Natural killer cell (primary cell): Measurements from ENCODE around the gene CSNK1A1. TPM values are rescaled to one million over a fixed set of nuclear protein-coding genes. Genes with fewer than 3 reads are reported as not detected.

Experiments used
- ATAC-seq, 3 donors: fragments of 150-1000 bp in 2 of 3; fragments of 200-7000 bp in 1 of 3; cut with Tn5 transposase; 1 replicate in 1 of 3; 2 replicates in 2 of 3; pipeline ENCODE4 v1.10.0; 2021; ENCODE audit warnings: mild to moderate bottlenecking in 2 of 3, moderate library complexity in 2 of 3
- DNase-seq, 2 donors: peaks; one replicate each; pipeline versions ENCODE4 v3.0.0 to v3.0.0-alpha.2; 2013 to 2021; ENCODE audit warnings: mixed read lengths in 1 of 2
- H3K27ac ChIP-seq: one replicate; pipeline ENCODE4 v1.5.1; 2013; ENCODE audit warnings: mild to moderate bottlenecking, low read length
- H3K27me3 ChIP-seq: one replicate; pipeline ENCODE4 v1.6.1; 2013; ENCODE audit warnings: low read length; ENCODE audit not compliant: control insufficient read depth, insufficient read depth
- H3K36me3 ChIP-seq: one replicate; pipeline ENCODE4 v1.6.1; 2013; ENCODE audit warnings: low read length; ENCODE audit not compliant: control insufficient read depth, insufficient read depth
- H3K4me1 ChIP-seq: one replicate; pipeline ENCODE4 v1.6.1; 2013; ENCODE audit warnings: low read length; ENCODE audit not compliant: control insufficient read depth, insufficient read depth
- H3K4me3 ChIP-seq: one replicate; pipeline ENCODE4 v1.5.1; 2013; ENCODE audit warnings: low read length
- H3K9me3 ChIP-seq: one replicate; pipeline ENCODE4 v1.6.1; 2013; ENCODE audit warnings: low read length; ENCODE audit not compliant: control insufficient read depth, insufficient read depth
- H3K27ac Mint-ChIP-seq, 2 donors: one replicate each; pipeline ENCODE4 v1.8.0; 2022; ENCODE audit warnings: mild to moderate bottlenecking in 2 of 2, mixed read lengths in 2 of 2, moderate library complexity in 1 of 2
- H3K27me3 Mint-ChIP-seq, 2 donors: one replicate each; pipeline ENCODE4 v1.8.0; 2022; ENCODE audit warnings: low read depth in 2 of 2, mixed read lengths in 2 of 2
- H3K36me3 Mint-ChIP-seq: one replicate; pipeline ENCODE4 v1.8.0; 2022; ENCODE audit warnings: mixed read lengths
- H3K4me1 Mint-ChIP-seq, 2 donors: one replicate each; pipeline ENCODE4 v1.8.0; 2022; ENCODE audit warnings: mixed read lengths in 2 of 2
- H3K4me3 Mint-ChIP-seq: one replicate; pipeline ENCODE4 v1.8.0; 2022; ENCODE audit warnings: mild to moderate bottlenecking, moderate library complexity, mixed read lengths
- H3K9me3 Mint-ChIP-seq, 2 donors: one replicate each; pipeline ENCODE4 v1.8.0; 2022; ENCODE audit warnings: mixed read lengths in 2 of 2
- CTCF ChIP-seq: fragments of 200-600 bp; IDR thresholded peaks from one replicate; pipeline ENCODE4 v1.8.0; 2022; ENCODE audit warnings: antibody characterized with exemption
- WGBS: methylation state at CpG from one replicate; pipeline ENCODE4 v1.1.7; 2013; ENCODE audit warnings: missing lambda C conversion rate; ENCODE audit not compliant: insufficient coverage; 5-methylcytosine and 5-hydroxymethylcytosine counted together
- intact Hi-C: fragments of 100-400 bp; cut with micrococcal nuclease; formaldehyde crosslinking; loops from one replicate; pipeline ENCODE4 v1.14.2; 2022
- total RNA-seq, 4 donors: library from RNA; stranded (reverse); fragments of 120-200 nt in 1 of 4; gene quantifications; one replicate each; pipeline versions ENCODE4 v1.2.3 to v1.2.4, GENCODE V29; 2013 to 2022

CSNK1A1 gene
- total RNA-seq, 3 donors from 2014 or later (not counting 1 experiment from before 2014, with no cell fraction given), result 183 to 209 (median 206) TPM

- no peak for ATAC-seq
- WGBS, result 95% methylated on average over 5 of the region's 5 CpGs
- Mint-ChIP-seq H3K4me3 (no peak overlapping the region), H3K27ac (no peak overlapping the region), H3K4me1 (no peaks in the 10 kb centered on the region), H3K9me3 (no peaks in the 10 kb centered on the region), H3K36me3 (no peaks in the 10 kb centered on the region), H3K27me3 (peaks cover 5 to 7% of the 10 kb centered on the region in 2 donors)
- Histone ChIP-seq H3K9me3 (no peaks in the 10 kb centered on the region), H3K4me3 (no peak overlapping the region), H3K36me3 (no peaks in the 10 kb centered on the region), H3K27ac (no peak overlapping the region), H3K4me1 (no peaks in the 10 kb centered on the region), H3K27me3 (no peaks in the 10 kb centered on the region)
- no peak for TF ChIP-seq CTCF
- intact Hi-C loops, result no loop called here
- no peak for DNase-seq
These were observed 93.9 kb downstream of the CSNK1A1 start for GRCh38 chr5:149457393-149457763.

- 50% methylated on average over 6 of the region's 6 CpGs for WGBS
- no peak for ATAC-seq
- no peaks in the 10 kb centered on the region for H3K9me3 ChIP-seq
- H3K4me3 ChIP-seq, result no peak overlapping the region
- Mint-ChIP-seq H3K27me3 (peaks cover 5 to 7% of the 10 kb centered on the region in 2 donors), H3K36me3 (no peaks in the 10 kb centered on the region), H3K4me1 (no peaks in the 10 kb centered on the region), H3K9me3 (no peaks in the 10 kb centered on the region), H3K27ac (no peak overlapping the region), H3K4me3 (no peak overlapping the region)
- no peaks in the 10 kb centered on the region for H3K27me3 ChIP-seq
- H3K27ac ChIP-seq, result no peak overlapping the region
- intact Hi-C loops, result no loop called here
- no peaks in the 10 kb centered on the region for H3K36me3 ChIP-seq
- H3K4me1 ChIP-seq, result no peaks in the 10 kb centered on the region
- TF ChIP-seq CTCF, result no peak
- DNase-seq, result no peak
These were observed 94.4 kb downstream of the CSNK1A1 start for GRCh38 chr5:149456597-149457392.

- peaks cover 2% of the 10 kb centered on the region in 2 donors for H3K27me3 Mint-ChIP-seq
These were observed 95.3 kb downstream of the CSNK1A1 start for GRCh38 chr5:149455889-149456409.

More at GRCh38 chr5:149455889-149456409, 95.3 kb downstream of the CSNK1A1 start:
- H3K27me3 ChIP-seq, result no peaks in the 10 kb centered on the region
- H3K9me3 Mint-ChIP-seq, result no peaks in the 10 kb centered on the region
- 56% methylated on average over 13 of the region's 13 CpGs for WGBS
- no peak overlapping the region for H3K27ac Mint-ChIP-seq
- no peaks in the 10 kb centered on the region for H3K36me3 Mint-ChIP-seq
- DNase-seq (no peak), ATAC-seq (no peak)
- H3K4me3 ChIP-seq, result no peak overlapping the region
- no peaks in the 10 kb centered on the region for H3K9me3 ChIP-seq
- H3K36me3 ChIP-seq, result no peaks in the 10 kb centered on the region
- intact Hi-C loops, result no loop called here
- H3K4me3 Mint-ChIP-seq, result no peak overlapping the region
- no peak for TF ChIP-seq CTCF
- H3K4me1 Mint-ChIP-seq, result no peaks in the 10 kb centered on the region
- H3K4me1 ChIP-seq, result no peaks in the 10 kb centered on the region
- no peak overlapping the region for H3K27ac ChIP-seq
